ENCODE data around the gene STARD9.
"Not testable (repeated sequence)": the region's sequence is repeated elsewhere in the genome, so short reads cannot be mapped to it uniquely, and the experiment has no call there.

STARD9 gene

DNA sequence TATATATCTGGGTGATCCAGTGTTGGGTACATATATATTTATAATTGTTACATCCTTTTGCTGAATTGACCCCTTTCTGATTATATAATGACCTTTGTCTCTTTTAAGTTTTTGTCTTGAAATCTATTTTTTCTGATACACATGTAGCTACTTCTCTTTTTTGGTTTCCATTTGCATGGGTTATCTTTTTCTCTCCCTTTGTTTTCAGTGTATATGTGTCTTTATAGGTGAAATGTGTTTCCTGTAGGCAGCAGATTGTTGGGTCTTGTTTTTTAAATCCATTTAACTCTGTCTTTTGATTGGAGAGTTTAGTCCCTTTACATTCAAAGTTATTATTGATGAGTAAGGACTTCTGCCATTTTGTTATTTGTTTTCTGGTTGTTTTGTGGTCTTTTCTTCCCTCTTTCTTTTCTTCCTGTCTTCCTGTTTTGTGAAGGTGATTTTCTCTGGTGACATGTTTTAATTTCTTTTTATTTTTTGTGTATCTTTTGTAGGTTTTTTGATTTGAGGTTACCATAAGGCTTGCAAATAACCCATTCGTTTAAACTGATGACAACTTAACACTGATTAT lies 56.8 kb downstream of the STARD9 start:
- no peak for DNase-seq

DNA sequence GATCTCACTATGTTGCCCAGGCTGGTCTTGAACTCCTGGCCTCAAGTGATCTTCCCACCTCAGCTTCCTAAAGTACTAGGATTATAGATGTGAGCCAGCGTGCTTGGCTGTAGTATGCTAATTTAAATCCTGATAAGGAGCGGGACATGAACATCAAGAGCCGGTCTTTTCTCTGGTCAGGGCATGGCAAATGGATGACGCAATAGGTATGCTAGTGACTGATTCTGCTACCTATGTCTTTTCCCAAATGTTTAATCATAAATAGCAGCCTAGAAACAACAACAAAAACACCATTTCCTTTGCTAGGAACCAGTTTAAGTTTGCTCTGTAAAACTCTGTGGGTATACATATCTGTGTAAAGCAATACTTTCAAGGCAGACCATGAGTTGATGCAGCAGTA lies 64.7 kb downstream of the STARD9 start:
- no peak for DNase-seq

DNA sequence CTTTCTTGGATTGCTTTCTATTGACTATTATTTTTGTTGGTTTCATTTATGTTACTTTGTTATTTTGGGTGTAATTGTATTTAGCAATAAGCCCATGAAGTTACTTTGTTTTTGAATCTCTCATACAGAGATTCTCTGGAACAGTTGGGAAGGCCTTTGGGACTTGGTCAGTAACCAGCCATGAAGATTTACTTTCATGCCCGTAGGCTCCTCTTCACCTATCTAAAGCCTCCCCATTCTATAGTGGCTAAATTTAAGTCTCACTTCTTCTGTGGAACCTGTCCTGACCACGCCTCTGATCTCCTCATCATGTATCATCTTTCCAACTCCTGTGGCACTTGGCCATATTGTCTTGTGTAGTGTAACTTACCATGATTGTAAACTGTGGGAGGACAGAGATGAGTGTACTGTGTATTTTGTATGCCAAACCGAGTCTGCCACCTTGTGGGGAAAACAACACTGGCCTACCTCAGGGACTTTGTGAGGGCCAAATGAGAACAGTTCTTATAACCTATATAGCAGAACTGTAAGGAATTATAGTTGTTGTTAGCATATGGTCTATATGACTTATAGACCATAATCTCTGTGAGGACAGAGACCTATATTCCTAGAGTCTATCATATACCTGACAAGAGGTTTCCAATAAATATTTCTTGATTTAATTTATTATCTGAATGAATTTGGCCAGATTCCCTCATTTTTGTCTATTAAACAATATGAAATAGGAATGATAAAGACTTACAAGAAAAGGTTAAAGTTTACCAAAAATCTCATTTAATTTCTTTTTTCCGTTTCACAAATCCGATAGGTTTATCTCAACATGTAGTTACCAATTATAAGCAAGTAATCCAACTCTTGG lies 75.0 kb downstream of the STARD9 start:
- DNase-seq: peak; percentile 31

DNA sequence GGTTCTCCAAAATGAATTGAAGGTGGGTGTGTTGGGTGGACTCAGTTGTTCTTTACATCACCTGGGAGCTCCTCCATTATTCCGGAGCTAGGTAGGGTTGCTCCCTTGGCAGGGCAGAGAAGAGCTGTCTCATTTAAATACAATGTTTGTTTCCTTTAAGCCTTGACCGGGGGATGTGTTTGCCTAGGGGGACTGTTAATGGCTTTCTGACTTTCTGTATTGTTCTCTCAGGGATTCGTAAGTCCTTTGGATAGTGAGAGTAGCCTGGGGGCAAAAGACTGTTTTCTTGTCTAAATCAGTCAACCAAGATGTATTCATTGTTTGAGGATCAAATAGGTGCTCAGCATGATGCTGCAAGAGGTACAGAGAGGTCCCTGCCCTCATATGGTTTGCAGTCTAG lies 90.4 kb downstream of the STARD9 start:
- DNase-seq: no peak

DNA sequence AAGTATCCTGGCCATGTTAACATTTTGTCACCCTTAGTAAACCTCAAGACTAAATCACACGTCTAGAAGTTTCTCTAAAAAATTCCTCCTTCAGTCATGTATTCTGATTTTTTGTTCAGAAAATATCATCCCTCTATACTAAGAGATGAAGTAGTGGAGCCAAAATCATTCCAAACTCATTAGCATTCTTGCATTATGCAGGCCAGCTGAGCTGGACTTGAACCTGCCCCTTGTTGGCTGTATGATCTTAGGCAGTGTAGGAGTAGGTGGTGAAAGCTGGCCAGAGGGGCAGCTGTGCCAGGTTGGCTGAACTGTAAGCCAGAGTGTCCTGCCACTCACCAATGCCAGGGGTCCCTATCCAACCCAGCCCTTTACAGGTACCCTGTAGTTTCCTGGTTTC lies 92.4 kb downstream of the STARD9 start:
- no peak for DNase-seq

DNA sequence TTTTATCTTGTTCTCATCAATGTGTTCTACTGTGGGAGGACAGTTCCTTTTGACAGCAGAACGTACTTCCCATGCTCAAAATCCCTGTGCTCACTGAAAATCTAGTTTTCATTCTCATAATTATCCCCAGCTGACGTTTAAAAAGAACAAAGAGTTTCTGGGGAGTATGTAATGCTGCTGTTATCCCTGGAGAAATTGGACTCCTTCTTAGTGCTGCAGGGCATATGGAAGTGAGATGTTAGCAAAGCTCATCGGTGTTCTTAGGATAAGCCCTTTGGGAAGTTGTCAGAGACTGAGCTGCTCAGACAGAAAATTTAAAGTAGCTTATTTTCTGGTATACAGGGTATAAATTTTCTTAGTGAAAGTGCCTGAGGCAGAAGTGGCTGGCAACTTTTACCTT lies 95.0 kb downstream of the STARD9 start:
- no peak for DNase-seq

DNA sequence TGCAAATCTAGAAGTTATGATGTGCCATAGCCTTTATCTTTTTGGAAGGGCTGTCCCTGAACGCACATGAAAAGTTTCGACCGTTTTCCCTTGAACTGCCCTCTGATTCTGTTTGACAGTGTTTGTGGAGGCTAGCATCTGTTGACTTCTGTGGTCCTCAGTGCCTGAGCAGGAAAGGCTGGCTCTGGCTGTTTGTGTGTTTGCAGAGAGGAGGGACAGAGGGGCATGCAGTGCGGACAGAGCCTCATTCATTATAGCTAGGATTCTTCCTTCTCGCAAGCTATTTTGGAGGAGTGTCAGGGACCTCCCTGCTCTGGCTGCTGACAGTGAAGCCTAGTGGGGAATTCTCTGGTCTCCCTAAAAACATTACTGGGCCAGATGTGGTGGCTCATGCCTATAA lies 97.0 kb downstream of the STARD9 start:
- DNase-seq: no peak

DNA sequence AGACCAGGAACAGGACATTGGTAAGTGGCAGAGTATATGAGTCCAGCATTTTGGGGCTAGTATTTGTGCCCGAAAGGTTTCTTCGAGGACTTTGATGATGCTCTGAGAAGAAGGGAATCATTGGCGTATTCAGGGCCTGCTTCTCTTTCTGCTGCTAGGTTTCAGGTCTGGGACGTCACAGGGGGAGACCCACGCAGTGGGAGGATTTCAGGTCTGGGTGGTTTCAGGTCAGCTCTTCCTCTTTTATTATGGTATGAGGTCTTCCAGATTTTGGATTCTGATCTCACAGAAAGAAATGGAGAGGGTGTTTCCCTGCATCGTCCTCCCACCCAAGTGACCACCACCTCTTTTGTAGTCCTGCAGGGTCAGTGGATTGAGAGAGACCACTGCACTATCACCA lies 99.1 kb downstream of the STARD9 start:
- no peak for DNase-seq

DNA sequence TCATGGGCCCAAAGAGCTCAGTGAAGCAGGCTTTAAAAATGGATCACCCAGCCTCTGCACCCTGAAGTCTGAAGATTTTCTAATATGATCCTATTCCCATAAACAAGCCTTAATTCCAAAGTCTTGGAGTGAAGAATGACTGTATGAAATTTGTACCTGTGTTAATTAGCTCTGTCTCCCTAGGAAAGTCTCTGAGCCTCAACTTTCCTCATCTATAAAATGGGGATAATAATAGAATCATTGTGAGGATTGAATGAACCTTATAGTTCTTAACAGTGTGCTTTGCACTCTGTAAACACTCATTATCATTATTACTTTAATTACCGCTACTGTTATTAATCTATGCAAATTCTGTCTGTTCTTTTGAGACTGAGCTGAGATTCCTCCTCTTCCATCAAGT lies 99.6 kb downstream of the STARD9 start:
- DNase-seq: no peak

DNA sequence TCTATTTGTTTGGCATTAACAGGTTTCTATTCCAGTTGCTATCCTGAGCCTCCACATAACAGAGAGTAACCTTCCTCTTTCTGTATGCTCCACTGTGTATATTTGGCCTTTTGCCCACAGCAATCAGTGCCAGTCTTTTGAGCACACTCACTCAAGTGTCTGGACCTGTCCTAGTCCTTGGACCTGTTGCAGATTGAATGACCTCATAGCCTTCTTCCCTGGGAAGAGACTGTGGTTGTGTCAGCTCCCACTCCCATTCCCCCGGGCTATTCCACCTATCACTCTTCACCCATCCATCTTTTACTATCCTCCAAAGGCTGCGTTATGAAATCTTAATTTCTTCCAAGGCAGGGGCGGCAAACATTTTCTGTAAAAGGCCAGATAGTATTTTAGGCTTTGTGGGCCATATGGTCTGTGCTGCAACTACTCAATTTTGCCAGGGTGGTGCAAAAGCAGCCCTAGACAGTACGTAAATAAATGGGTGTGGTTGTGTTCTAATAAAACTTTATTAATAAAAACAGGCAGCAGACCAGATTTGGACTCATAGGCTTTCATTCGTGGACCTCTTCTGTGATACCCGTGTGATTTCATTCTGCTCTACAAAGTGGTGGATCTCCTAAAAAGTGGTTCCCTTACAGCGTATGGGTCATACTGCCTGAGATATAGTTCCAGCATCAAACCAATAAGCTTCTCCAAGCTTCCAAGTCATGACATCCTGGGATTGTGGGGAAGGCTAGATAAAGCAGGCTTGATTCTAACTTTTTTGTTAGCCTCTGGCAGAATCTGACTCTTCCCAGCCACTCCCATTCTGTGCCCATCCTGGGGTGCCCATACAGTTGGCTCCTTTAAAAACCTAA lies 104.1 kb downstream of the STARD9 start:
- no peak for DNase-seq

DNA sequence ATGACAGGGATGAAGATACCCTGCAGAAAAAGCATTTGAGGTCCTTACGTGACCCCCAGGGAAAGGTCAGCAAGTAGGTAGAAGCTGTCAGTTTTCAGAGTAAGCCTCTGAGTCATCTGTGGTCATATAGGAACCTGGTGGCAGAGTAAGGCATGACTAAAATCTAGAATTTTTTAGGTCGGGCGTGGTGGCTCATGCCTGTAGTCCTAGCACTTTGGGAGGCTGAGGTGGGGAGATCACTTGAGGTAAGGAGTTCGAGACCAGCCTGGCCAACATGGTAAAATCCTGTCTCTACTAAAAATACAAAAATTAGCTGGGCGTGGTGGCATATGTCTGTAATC lies 104.7 kb downstream of the STARD9 start:
- not testable (repeated sequence) for DNase-seq

DNA sequence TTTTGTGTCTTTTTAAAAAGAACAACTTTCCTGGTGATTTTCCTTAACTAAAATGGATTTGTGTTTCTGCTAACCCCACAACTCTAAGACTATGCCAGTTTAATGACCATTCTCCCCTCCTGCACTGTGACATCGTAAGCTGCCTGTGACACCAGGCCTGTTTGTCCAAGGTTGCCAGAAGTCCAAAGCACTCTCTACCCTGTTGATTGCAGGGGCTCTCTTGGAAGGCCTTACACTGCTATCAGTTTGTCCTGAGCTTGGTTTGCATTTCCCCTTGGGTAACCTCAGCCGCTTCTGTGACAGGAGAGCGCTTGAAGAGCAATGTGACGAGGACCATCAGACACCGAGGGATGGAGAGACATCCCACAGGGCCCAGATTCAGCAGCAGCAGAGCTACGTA lies 105.7 kb downstream of the STARD9 start:
- no peak for DNase-seq

DNA sequence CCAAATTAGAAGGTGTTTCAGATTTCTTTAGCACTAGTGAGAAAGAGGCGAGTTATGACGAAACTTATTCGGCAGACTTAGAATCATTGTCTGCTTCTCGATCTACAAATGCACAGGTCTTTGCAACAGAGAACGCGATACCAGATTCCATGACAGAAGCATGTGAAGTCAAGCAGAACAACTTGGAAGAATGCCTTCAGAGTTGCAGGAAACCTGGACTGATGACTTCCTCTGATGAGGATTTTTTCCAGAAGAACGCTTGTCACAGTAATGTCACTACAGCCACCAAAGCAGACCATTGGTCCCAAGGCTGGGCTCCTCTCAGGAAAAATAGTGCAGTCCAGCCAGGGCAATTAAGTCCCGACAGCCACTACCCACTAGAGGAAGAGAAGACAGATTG lies 110.9 kb downstream of the STARD9 start:
- DNase-seq: no peak

DNA sequence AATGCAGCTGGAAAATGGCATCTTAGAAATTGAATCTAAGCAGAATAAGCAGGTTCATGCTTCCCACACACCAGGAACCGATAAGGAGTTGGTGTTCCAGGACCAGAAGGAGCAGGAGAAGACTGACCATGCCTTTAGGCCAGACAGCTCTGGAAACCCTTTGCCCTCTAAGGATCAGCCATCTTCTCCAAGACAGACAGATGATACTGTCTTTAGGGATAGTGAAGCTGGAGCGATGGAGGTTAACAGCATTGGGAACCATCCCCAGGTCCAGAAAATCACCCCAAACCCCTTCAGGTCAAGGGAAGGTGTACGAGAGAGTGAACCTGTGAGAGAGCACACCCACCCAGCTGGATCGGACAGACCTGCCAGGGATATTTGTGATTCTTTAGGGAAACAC lies 112.3 kb downstream of the STARD9 start:
- DNase-seq: no peak

DNA sequence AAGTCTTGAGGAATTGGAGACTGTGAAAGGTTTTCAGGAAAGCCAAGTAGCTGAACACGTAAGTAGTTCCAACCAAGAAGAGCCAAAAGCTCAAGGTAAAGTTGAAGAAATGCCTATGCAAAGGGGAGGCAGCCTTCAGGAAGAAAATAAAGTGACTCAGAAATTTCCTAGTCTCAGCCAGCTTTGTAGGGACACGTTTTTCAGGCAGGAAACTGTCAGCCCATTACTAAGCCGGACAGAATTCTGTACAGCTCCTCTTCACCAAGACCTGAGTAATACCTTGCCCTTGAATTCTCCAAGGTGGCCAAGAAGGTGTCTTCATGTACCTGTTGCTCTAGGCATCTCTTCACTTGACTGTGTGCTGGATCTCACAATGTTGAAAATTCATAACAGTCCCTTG lies 112.9 kb downstream of the STARD9 start:
- no peak for DNase-seq

DNA sequence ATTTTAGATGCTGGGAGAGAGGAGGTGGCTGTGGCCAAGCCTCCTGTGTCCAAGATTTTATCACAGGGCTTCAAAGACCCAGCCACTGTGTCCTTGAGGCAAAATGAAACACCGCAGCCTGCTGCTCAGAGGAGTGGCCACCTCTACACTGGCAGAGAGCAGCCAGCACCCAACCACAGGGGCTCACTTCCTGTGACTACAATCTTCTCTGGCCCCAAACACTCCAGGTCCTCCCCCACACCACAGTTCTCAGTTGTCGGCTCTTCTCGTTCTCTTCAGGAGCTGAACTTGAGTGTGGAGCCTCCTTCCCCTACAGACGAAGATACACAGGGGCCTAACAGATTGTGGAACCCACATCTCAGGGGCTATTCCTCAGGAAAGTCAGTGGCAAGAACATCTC lies 115.9 kb downstream of the STARD9 start:
- no peak for DNase-seq

DNA sequence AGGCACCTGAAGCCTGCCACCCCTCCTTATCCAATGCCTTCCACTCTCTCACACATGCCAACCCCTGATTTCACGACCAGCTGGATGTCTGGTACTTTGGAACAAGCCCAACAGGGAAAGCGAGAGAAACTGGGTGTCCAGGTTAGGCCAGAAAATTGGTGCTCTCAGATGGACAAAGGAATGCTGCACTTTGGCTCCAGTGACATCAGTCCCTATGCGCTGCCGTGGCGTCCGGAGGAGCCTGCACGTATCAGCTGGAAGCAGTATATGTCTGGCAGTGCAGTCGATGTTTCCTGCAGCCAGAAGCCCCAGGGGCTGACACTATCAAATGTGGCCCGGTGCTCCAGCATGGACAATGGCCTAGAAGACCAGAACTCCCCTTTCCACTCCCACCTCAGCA lies 116.4 kb downstream of the STARD9 start:
- no peak for DNase-seq

DNA sequence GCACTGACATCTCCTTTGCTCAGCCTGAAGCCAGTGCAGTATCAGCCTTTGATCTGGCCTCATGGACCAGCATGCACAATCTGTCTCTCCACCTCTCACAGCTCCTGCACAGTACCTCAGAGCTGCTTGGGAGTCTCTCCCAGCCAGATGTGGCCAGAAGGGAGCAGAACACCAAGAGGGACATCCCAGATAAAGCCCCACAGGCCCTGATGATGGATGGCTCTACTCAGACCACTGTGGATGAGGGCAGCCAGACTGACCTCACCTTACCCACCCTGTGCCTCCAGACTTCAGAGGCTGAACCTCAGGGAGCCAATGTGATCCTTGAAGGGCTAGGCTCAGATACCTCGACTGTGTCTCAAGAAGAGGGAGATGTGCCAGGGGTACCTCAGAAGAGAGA lies 117.1 kb downstream of the STARD9 start:
- no peak for DNase-seq

DNA sequence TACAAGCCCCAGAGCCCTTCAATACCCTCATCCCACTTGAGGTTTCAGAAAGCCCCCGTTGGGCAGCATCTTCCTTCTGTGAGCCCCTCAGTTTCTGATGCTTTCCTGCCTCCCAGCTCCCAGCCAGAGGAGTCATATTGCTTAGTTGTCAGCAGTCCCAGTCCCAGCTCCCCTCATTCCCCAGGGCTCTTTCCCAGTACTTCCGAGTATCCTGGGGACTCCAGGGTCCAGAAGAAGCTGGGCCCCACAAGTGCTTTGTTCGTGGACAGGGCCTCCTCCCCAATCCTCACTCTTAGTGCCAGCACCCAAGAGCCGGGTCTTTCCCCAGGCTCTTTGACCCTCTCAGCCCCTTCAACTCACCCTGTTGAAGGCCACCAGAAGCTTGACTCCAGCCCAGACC lies 117.6 kb downstream of the STARD9 start:
- no peak for DNase-seq

DNA sequence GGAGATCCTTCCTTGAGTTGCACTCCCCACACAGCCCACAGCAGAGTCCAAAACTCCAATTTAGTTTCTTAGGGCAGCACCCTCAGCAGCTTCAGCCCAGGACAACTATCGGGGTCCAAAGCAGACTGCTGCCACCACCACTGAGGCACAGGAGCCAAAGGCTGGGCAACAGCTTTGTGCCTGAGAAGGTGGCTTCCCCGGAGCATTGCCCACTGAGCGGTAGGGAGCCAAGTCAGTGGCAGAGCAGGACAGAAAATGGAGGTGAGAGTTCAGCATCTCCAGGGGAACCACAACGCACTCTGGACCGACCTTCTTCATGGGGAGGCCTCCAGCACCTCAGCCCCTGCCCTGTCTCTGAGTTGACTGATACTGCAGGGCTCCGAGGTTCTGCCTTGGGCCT lies 118.1 kb downstream of the STARD9 start:
- no peak for DNase-seq

DNA sequence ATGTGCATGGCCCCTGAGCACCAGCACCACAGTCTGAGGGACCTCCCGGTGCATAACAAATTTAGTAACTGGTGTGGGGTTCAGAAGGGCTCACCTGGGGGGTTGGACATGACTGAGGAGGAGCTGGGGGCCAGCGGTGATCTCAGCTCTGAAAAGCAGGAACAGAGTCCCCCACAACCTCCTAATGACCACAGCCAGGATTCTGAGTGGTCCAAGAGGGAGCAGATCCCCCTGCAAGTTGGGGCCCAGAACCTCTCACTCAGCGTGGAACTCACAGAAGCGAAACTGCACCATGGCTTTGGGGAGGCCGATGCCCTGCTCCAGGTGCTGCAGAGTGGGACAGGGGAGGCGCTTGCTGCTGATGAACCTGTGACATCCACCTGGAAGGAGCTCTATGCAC lies 118.5 kb downstream of the STARD9 start:
- no peak for DNase-seq

DNA sequence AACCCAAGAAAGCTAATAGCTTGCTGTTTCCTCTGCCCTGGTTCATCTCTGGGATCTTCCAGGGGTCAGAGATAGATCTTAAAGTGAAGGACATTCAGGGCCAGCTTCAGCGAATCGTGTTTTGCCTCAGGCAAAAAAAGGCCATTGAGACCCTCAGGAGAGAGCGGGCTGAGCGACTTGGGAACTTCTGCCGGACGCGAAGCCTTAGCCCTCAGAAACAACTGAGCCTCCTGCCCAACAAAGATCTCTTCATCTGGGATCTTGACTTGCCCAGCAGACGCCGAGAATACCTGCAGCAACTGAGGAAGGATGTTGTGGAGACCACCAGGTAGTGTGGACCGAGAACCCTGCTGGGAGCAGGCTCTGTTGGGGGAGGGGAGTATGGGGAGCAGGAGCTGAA lies 119.0 kb downstream of the STARD9 start:
- no peak for DNase-seq

DNA sequence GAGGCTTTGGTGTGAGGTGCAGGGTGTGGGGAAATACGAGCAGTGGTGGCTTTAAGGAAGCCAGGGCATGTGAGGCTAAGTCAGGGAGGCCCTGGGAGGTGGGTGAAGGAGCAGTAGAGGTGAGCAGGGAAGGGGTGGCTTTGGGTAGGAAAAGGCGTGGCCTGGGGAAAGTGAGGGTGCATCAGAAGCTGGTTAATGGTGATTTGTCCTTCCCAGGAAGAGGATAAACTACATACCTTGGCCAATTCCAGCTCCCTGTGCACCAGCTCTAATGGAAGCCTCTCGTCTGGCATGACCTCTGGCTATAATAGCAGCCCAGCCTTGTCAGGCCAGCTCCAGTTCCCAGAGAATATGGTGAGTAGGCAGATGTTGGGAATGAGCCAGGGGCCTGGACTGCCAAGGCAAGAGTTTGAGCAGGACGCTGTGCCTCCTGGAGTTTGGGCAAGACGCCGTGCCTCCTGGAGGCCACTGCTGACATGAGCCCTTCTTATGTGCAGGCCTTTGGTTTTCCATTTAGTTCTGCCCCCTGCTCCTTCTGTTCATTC lies 120.2 kb downstream of the STARD9 start:
- DNase-seq: no peak

DNA sequence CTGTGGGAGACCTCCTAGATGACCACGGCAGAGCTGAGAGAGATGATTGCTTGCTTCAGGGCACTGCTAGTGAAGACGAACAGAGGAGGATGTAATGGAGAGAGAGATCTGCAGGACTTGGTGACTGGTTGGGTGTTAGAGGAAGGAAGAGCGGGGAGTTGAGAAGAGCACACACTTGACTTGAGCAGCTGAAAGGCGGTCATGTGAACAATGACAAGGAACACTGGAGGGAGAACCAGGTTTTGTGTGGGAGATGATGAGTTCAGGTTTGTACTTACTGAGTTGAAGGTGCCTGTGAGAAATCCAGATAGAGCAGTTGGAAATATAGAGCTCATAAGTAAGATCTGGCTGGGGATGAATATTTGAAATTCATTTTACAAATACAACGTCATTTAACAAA lies 121.2 kb downstream of the STARD9 start:
- no peak for DNase-seq
